ENCODE data around the gene CD27. TPM values are rescaled to one million over a fixed set of nuclear protein-coding genes. Genes with fewer than 3 reads are reported as not detected.
"Not testable (repeated sequence)": the region's sequence is repeated elsewhere in the genome, so short reads cannot be mapped to it uniquely, and the experiment has no call there.

The CD27 gene
- total RNA-seq, 1 experiment from 2014 or later = not detected

DNA sequence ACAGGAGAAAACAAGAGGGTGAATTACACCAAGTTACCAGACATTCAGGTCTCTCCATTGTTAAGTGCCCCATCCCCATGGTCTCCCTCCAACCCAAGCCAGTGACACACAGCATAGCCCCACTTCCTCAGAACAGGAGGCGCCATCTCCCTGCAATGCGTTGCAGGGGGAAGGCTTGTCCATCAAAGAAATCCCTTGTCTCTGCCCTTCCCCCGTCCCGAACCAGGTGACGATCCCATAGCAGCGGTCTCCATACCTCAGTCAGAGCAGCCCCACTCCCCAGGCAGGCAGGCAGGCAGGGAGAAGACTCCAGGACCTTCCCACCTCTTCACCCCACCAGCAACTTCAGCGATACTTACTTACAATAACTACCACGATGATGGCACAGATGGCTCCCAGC is 19.8 kb downstream of the CD27 start:
- BruUV-seq (replicated peaks) = no TSS peak
- TF ChIP-seq CTCF (IDR thresholded peaks at IDR 0.05; ENCODE audit: unreplicated experiment) = no peak
- H3K36me3 Mint-ChIP-seq (ENCODE audit: insufficient read depth, unreplicated experiment) = peaks cover 46% of the 10 kb centered on the region
- intact Hi-C loops (cut with micrococcal nuclease; ENCODE audit: unreplicated experiment) = no loop called here
- CTCF ChIA-PET = interaction anchor here (1.0 to 1.6 kb wide), 3 partner anchors 89 to 141 kb away, joined by 3 to 21 read pairs (median 8); no protein-coding TSS in a partner anchor
- no peaks in the 10 kb centered on the region for H3K27me3 Mint-ChIP-seq (ENCODE audit: unreplicated experiment)
- H3K4me1 Mint-ChIP-seq (ENCODE audit: low read depth, unreplicated experiment) = peaks cover 6% of the 10 kb centered on the region
- DNase-seq = no peak
- no peak overlapping the region for H3K4me3 Mint-ChIP-seq (ENCODE audit: low read depth, unreplicated experiment)
- H3K9me3 Mint-ChIP-seq (ENCODE audit: low read depth, unreplicated experiment) = no peaks in the 10 kb centered on the region
- H3K27ac Mint-ChIP-seq (ENCODE audit: unreplicated experiment) = no peak overlapping the region

- H3K36me3 Mint-ChIP-seq (ENCODE audit: insufficient read depth, unreplicated experiment) = peaks cover 52% of the 10 kb centered on the region
- no TSS peak for BruUV-seq (replicated peaks)
Measured at GRCh38 chr12:6465467-6466183, 20.9 kb downstream of the CD27 start.

GRCh38 chr12:6466184-6466573 is 21.4 kb downstream of the CD27 start:
- no TSS peak for BruUV-seq (replicated peaks)
- no peak overlapping the region for H3K4me3 Mint-ChIP-seq (ENCODE audit: low read depth, unreplicated experiment)

More at GRCh38 chr12:6465467-6466183, 20.9 kb downstream of the CD27 start:
- CTCF ChIA-PET = interaction anchor here (0.6 to 1.7 kb wide), 16 partner anchors 13 to 524 kb away, joined by 3 to 21 read pairs (median 3); partner anchors contain the start of gene MRPL51
- DNase-seq = peak; percentile 63
- TF ChIP-seq CTCF (IDR thresholded peaks at IDR 0.05; ENCODE audit: unreplicated experiment) = peak; percentile 74
- H3K4me1 Mint-ChIP-seq (ENCODE audit: low read depth, unreplicated experiment) = peaks cover 10% of the 10 kb centered on the region
- H3K27ac Mint-ChIP-seq (ENCODE audit: unreplicated experiment) = no peak overlapping the region
- H3K9me3 Mint-ChIP-seq (ENCODE audit: low read depth, unreplicated experiment) = no peaks in the 10 kb centered on the region
- H3K4me3 Mint-ChIP-seq (ENCODE audit: low read depth, unreplicated experiment) = no peak overlapping the region
- no peaks in the 10 kb centered on the region for H3K27me3 Mint-ChIP-seq (ENCODE audit: unreplicated experiment)
- intact Hi-C loops (cut with micrococcal nuclease; ENCODE audit: unreplicated experiment) = loop anchor here (1.0 to 5.0 kb wide), 2 partner anchors 42 to 128 kb away; no protein-coding TSS in a partner anchor

DNA sequence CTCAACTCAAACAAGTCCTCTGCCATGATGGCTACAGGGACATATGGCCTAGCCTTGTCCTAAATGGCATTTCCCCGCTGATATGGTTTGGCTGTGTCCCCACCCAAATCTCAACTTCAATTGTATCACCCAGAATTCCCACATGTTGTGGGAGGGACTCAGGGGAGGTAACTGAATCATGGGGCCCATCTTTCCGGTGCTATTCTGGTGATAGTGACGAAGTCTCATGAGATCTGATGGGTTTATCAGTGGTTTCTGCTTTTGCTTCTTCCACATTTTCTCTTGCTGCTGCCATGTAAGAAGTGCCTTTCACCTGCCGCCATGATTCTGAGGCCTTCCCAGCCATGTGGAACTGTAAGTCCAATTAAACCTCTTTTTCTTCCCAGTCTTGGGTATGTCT is 22.0 kb downstream of the CD27 start:
- intact Hi-C loops (cut with micrococcal nuclease; ENCODE audit: unreplicated experiment) = loop anchor here (5.0 kb wide), 1 partner anchor 129 kb away; no protein-coding TSS in a partner anchor
- H3K4me1 Mint-ChIP-seq (ENCODE audit: low read depth, unreplicated experiment) = peaks cover 18% of the 10 kb centered on the region
- H3K36me3 Mint-ChIP-seq (ENCODE audit: insufficient read depth, unreplicated experiment) = peaks cover 53% of the 10 kb centered on the region
- DNase-seq; H3K27me3 Mint-ChIP-seq (ENCODE audit: unreplicated experiment); BruUV-seq (replicated peaks); H3K9me3 Mint-ChIP-seq (ENCODE audit: low read depth, unreplicated experiment); H3K27ac Mint-ChIP-seq (ENCODE audit: unreplicated experiment); H3K4me3 Mint-ChIP-seq (ENCODE audit: low read depth, unreplicated experiment): not testable (repeated sequence)
- CTCF ChIA-PET = interaction anchor here (1.7 kb wide), 1 partner anchor 140 kb away, joined by 10 read pairs; no protein-coding TSS in a partner anchor

More at GRCh38 chr12:6466184-6466573, 21.4 kb downstream of the CD27 start:
- Mint-ChIP-seq H3K27ac (ENCODE audit: unreplicated experiment) (no peak overlapping the region), H3K36me3 (ENCODE audit: insufficient read depth, unreplicated experiment) (peaks cover 53% of the 10 kb centered on the region), H3K4me1 (ENCODE audit: low read depth, unreplicated experiment) (peaks cover 15% of the 10 kb centered on the region), H3K27me3 (ENCODE audit: unreplicated experiment) (no peaks in the 10 kb centered on the region), H3K9me3 (ENCODE audit: low read depth, unreplicated experiment) (no peaks in the 10 kb centered on the region)
- no peak for TF ChIP-seq CTCF (IDR thresholded peaks at IDR 0.05; ENCODE audit: unreplicated experiment)
- no peak for DNase-seq
- intact Hi-C loops (cut with micrococcal nuclease; ENCODE audit: unreplicated experiment) = loop anchor here (5.0 kb wide), 1 partner anchor 129 kb away; no protein-coding TSS in a partner anchor
- CTCF ChIA-PET = interaction anchor here (0.6 to 1.7 kb wide), 6 partner anchors 44 to 205 kb away, joined by 3 to 21 read pairs (median 6); no protein-coding TSS in a partner anchor

GRCh38 chr12:6467571-6468282 is 23.0 kb downstream of the CD27 start:
- H3K4me3 Mint-ChIP-seq (ENCODE audit: low read depth, unreplicated experiment) = not testable (repeated sequence)
- intact Hi-C loops (cut with micrococcal nuclease; ENCODE audit: unreplicated experiment) = loop anchor here (5.0 kb wide), 1 partner anchor 130 kb away; no protein-coding TSS in a partner anchor

More at GRCh38 chr12:6467571-6468282, 23.0 kb downstream of the CD27 start:
- CTCF ChIA-PET; H3K27me3 Mint-ChIP-seq (ENCODE audit: unreplicated experiment); DNase-seq; H3K9me3 Mint-ChIP-seq (ENCODE audit: low read depth, unreplicated experiment); H3K27ac Mint-ChIP-seq (ENCODE audit: unreplicated experiment); BruUV-seq (replicated peaks): not testable (repeated sequence)
- Mint-ChIP-seq H3K36me3 (ENCODE audit: insufficient read depth, unreplicated experiment) (peaks cover 43% of the 10 kb centered on the region), H3K4me1 (ENCODE audit: low read depth, unreplicated experiment) (peaks cover 18% of the 10 kb centered on the region)
